ENCODE data around the gene NTHL1. TPM values are rescaled to one million over a fixed set of nuclear protein-coding genes. Genes with fewer than 3 reads are reported as not detected.

The NTHL1 gene
- total RNA-seq, 1 experiment from 2014 or later: 51.6 TPM

GRCh38 chr16:2008009-2008526 lies 39.6 kb downstream of the NTHL1 start:
- Histone ChIP-seq H3K4me1 (ENCODE audit: insufficient read depth, low read length, poor library complexity, severe bottlenecking) (peaks cover 46% of the 10 kb centered on the region), H3K27ac (ENCODE audit: low read depth, low read length, poor library complexity, severe bottlenecking) (peak overlapping the region; percentile 93), H3K4me3 (ENCODE audit: low read depth, low read length, poor library complexity, severe bottlenecking) (peak overlapping the region; percentile 99), H3K36me3 (ENCODE audit: insufficient read depth, low read length, poor library complexity, severe bottlenecking) (peaks cover 6% of the 10 kb centered on the region), H3K9me3 (ENCODE audit: low read depth, low read length, poor library complexity, severe bottlenecking) (no peaks in the 10 kb centered on the region), H3K27me3 (replicated peaks; ENCODE audit: insufficient read depth, low read depth, low read length, poor library complexity) (no peaks in the 10 kb centered on the region)
- ChIA-PET POLR2A (ENCODE audit: low non-redundant PET) (no interaction called here), CTCF (interaction anchor here (0.7 to 1.0 kb wide), 2 partner anchors 133 kb away, joined by 4 read pairs; no protein-coding TSS in a partner anchor)
- no peak for DNase-seq (ENCODE audit: low spot score)
- no TSS peak for BruUV-seq (replicated peaks)
- intact Hi-C loops (cut with micrococcal nuclease; ENCODE audit: unreplicated experiment): loop anchor here (10.0 kb wide), 1 partner anchor 207 kb away; the partner anchor contains the start of genes BRICD5 and PGP
- no peak for TF ChIP-seq CTCF (conservative IDR thresholded peaks at IDR 0.05; ENCODE audit: low read depth, low read length)
- no peak for TF ChIP-seq EZH2 (IDR thresholded peaks at IDR 0.05; ENCODE audit: borderline replicate concordance, low read depth, low read length, poor library complexity, severe bottlenecking)

DNA sequence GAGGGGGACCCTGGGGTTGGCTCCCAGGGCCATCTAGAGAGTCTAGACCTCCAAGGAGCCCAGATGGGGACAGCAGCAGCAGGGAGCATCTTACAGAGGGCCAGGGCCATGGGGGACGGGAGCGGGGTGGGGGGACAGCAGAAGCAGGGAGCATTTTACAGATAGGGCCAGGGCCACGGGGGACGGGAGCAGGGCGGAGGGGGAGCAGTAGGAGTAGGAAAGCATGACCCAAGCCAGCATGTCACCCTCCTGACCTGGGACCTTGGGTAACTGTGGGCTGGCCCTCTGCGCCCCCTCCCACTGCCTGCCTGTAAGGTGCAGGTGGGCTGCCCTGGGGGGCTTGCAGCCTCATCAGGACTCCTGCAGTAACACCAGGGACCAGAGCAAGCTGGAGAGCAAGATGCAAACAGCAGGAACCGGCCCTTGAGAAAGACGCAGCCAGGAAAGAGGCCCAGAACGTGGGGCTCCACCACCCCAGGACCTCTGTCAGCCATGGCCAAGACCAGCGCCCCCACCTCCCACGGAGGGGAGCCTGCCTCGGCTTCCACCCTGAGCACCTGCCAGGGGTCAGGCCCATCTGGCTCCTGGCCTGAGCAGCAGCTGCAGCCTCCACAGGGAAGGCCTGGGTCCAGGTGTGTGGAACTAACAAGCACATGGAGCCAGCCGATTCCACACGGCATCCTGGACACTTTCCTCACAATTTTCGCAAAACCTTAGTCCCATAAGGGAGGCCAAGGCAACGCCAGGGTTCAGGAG lies 40.4 kb downstream of the NTHL1 start:
- H3K4me1 ChIP-seq (ENCODE audit: insufficient read depth, low read length, poor library complexity, severe bottlenecking): peaks cover 46% of the 10 kb centered on the region

GRCh38 chr16:2006317-2006716 lies 41.3 kb downstream of the NTHL1 start:
- no peak for TF ChIP-seq EZH2 (IDR thresholded peaks at IDR 0.05; ENCODE audit: borderline replicate concordance, low read depth, low read length, poor library complexity, severe bottlenecking)
- TF ChIP-seq CTCF (conservative IDR thresholded peaks at IDR 0.05; ENCODE audit: low read depth, low read length): no peak
- BruUV-seq (replicated peaks): no TSS peak
- Histone ChIP-seq H3K9me3 (ENCODE audit: low read depth, low read length, poor library complexity, severe bottlenecking) (no peaks in the 10 kb centered on the region), H3K27me3 (replicated peaks; ENCODE audit: insufficient read depth, low read depth, low read length, poor library complexity) (no peaks in the 10 kb centered on the region), H3K27ac (ENCODE audit: low read depth, low read length, poor library complexity, severe bottlenecking) (no peak overlapping the region), H3K36me3 (ENCODE audit: insufficient read depth, low read length, poor library complexity, severe bottlenecking) (peaks cover 24% of the 10 kb centered on the region), H3K4me3 (ENCODE audit: low read depth, low read length, poor library complexity, severe bottlenecking) (no peak overlapping the region), H3K4me1 (ENCODE audit: insufficient read depth, low read length, poor library complexity, severe bottlenecking) (peaks cover 46% of the 10 kb centered on the region)
- DNase-seq (ENCODE audit: low spot score): no peak
- ChIA-PET POLR2A (ENCODE audit: low non-redundant PET) (no interaction called here), CTCF (interaction anchor here (1.2 kb wide), 1 partner anchor 134 kb away, joined by 7 read pairs; no protein-coding TSS in a partner anchor)
- intact Hi-C loops (cut with micrococcal nuclease; ENCODE audit: unreplicated experiment): loop anchor here (10.0 kb wide), 1 partner anchor 208 kb away; the partner anchor contains the start of genes BRICD5 and PGP

More for the DNA sequence above, 40.4 kb downstream of the NTHL1 start:
- no peak for DNase-seq (ENCODE audit: low spot score)
- intact Hi-C loops (cut with micrococcal nuclease; ENCODE audit: unreplicated experiment): loop anchor here (10.0 kb wide), 1 partner anchor 208 kb away; the partner anchor contains the start of genes BRICD5 and PGP
- Histone ChIP-seq H3K27ac (ENCODE audit: low read depth, low read length, poor library complexity, severe bottlenecking) (peak overlapping the region; percentile 93), H3K4me3 (ENCODE audit: low read depth, low read length, poor library complexity, severe bottlenecking) (peak overlapping the region; percentile 99), H3K9me3 (ENCODE audit: low read depth, low read length, poor library complexity, severe bottlenecking) (no peaks in the 10 kb centered on the region), H3K27me3 (replicated peaks; ENCODE audit: insufficient read depth, low read depth, low read length, poor library complexity) (no peaks in the 10 kb centered on the region), H3K36me3 (ENCODE audit: insufficient read depth, low read length, poor library complexity, severe bottlenecking) (peaks cover 14% of the 10 kb centered on the region)
- no peak for TF ChIP-seq CTCF (conservative IDR thresholded peaks at IDR 0.05; ENCODE audit: low read depth, low read length)
- no peak for TF ChIP-seq EZH2 (IDR thresholded peaks at IDR 0.05; ENCODE audit: borderline replicate concordance, low read depth, low read length, poor library complexity, severe bottlenecking)
- CTCF ChIA-PET: interaction anchor here (0.7 kb wide), 1 partner anchor 134 kb away, joined by 4 read pairs; no protein-coding TSS in a partner anchor
- POLR2A ChIA-PET (ENCODE audit: low non-redundant PET): no interaction called here
- BruUV-seq (replicated peaks): no TSS peak
